ENCODE results near the gene SORCS2. TPM values are rescaled to one million over a fixed set of nuclear protein-coding genes. Genes with fewer than 3 reads are reported as not detected.

SORCS2 gene
- total and polyA plus RNA-seq, 7 donors = 0.18 to 1.5 (median 0.36) TPM

DNA sequence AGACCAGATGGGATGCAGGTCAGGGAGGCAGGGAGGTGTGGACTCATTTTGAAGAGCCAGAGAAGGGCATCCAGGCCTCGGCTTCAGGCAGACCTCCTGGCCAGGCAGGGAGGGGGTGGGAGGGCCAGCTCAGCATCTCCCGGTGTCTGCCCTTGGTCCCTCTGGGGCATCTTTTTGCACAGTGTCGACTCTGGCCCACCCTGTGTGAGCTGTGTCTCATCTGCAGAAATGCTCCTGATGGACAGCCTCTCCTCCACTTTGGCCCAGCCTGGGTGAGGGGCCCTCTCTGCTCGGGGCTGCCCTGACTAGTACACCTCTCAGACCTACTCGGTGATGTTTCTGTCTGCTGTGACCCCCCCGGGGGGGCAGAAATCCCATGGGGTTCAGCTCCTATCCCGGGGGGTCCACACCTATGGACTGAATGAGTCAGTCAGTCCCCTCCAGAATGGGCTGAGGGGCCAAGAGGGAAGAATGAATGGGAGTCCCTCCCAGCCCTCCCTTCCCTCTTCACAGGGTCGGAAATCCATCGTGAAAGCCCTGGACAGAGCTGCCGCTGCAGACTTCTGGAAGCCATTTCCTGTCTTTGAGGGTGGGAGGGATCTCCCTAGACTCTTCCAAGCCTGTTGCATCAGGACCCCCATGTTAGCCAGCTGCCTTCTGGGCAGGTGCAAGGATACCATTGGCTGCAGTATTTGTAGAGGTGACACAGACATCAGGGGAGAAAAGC, 439.1 kb downstream of the SORCS2 start:
- 17 to 33% (median 20%) methylated on average over 10 of the region's 10 CpGs for WGBS, 3 donors
- Histone ChIP-seq H3K4me1 (no peaks in the 10 kb centered on the region), H3K9me3 (no peaks in the 10 kb centered on the region), H3K36me3 (ENCODE audit: insufficient read depth in 1 of 2, low read depth in 1 of 2) (no peaks in the 10 kb centered on the region), H3K27ac (no peak overlapping the region), H3K27me3 (ENCODE audit: insufficient read depth in 3 of 3, low read length in 2 of 3) (peaks cover 0 to 39% (median 23%) of the 10 kb centered on the region in 3 donors), H3K4me3 (no peak overlapping the region)
- intact Hi-C loops (cut with DNase I) = no loop called here
- ATAC-seq (peak in 1 of 4 donors; percentile 23), DNase-seq (no peak)
- TF ChIP-seq CTCF (IDR thresholded peaks at IDR 0.05) = no peak

DNA sequence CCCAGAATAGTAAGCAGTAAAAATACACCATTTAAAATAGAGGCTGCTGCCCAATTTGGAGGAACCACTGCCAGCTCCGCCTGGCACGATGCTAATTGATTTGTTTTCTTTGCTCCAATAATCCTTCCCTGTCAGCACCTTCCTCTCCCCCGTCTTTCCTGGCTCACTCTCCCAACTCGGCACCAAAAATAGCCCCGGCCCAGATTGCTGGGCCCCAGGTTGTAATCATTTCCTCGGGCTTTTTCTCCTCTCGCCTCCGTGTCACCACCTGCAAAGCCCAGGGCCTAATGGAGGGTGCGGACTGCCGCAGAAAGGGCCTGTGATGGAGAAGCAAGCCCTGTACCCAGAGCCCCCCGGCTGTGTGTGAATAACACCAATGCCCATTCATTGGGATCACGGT, 440.0 kb downstream of the SORCS2 start:
- 31 to 40% (median 35%) methylated on average over 12 of the region's 12 CpGs for WGBS, 3 donors
- Histone ChIP-seq H3K4me1 (no peaks in the 10 kb centered on the region), H3K9me3 (no peaks in the 10 kb centered on the region), H3K27ac (no peak overlapping the region), H3K36me3 (ENCODE audit: insufficient read depth in 1 of 2, low read depth in 1 of 2) (no peaks in the 10 kb centered on the region), H3K4me3 (no peak overlapping the region), H3K27me3 (ENCODE audit: insufficient read depth in 3 of 3, low read length in 2 of 3) (peaks cover 0 to 47% (median 23%) of the 10 kb centered on the region in 3 donors)
- TF ChIP-seq CTCF (IDR thresholded peaks at IDR 0.05) = no peak
- intact Hi-C loops (cut with DNase I) = no loop called here
- DNase-seq = no peak
- ATAC-seq = no peak

DNA sequence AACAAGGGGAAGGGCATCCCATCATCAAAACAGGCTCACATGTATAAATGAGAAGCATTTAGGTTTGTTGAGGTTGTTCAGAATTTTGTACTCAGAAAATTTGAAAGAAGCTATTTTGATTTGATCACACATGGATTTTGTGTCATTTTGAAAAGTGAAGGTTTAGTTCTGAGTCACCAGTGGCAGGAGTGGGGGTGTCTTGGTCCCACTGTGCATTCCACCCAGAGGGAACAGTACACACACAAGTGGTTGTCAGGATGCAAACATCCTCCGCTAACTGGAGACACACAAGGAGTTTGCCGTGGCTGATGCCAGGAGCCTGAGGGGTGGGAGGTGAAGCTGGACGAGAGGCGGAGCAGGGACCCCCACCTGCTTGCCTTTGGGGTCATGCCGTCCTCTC, 440.6 kb downstream of the SORCS2 start:
- Histone ChIP-seq H3K36me3 (ENCODE audit: insufficient read depth in 1 of 2, low read depth in 1 of 2) (no peaks in the 10 kb centered on the region), H3K9me3 (no peaks in the 10 kb centered on the region), H3K27me3 (ENCODE audit: insufficient read depth in 3 of 3, low read length in 2 of 3) (peaks cover 0 to 50% (median 22%) of the 10 kb centered on the region in 3 donors), H3K27ac (no peak overlapping the region), H3K4me3 (no peak overlapping the region), H3K4me1 (no peaks in the 10 kb centered on the region)
- ATAC-seq (no peak), DNase-seq (no peak)
- no peak for TF ChIP-seq CTCF (IDR thresholded peaks at IDR 0.05)
- 77 to 89% (median 83%) methylated on average over 5 of the region's 5 CpGs for WGBS, 3 donors
- intact Hi-C loops (cut with DNase I) = no loop called here

DNA sequence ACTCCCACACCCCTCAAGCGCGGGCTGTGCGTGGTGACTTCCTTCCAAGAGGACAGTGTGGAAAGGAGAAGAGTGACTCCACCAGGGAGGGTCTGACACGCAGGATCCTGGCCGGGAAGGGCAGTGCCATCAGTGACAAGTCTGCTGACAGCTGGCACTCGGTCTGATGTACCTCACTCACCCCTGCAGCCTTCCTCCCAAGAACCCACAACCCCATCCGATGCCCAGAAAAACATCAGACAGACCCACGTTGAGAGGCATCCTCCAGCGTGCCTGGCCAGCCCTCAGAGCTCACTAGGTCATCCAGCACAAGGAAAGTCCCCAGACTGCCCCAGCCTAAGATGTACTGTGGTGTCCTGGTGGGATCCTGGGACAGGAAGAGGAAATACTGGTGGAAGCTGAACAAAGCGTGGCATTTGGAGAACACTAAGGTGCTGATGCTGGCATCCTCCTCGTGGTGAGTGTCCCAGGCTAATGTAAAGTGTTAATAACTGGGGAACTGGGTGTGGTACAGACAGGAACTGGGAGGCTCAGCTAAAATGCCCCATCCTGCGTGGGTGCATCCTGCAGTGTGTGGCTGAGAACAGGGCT, 442.4 kb downstream of the SORCS2 start:
- Histone ChIP-seq H3K4me1 (no peaks in the 10 kb centered on the region), H3K27me3 (ENCODE audit: insufficient read depth in 3 of 3, low read length in 2 of 3) (peaks cover 0 to 41% (median 17%) of the 10 kb centered on the region in 3 donors), H3K9me3 (no peaks in the 10 kb centered on the region), H3K36me3 (ENCODE audit: insufficient read depth in 1 of 2, low read depth in 1 of 2) (no peaks in the 10 kb centered on the region), H3K4me3 (no peak overlapping the region), H3K27ac (no peak overlapping the region)
- 48 to 56% (median 53%) methylated on average over 12 of the region's 12 CpGs for WGBS, 3 donors
- ATAC-seq (no peak), DNase-seq (no peak)
- no peak for TF ChIP-seq CTCF (IDR thresholded peaks at IDR 0.05)
- intact Hi-C loops (cut with DNase I) = no loop called here

Data from psoas muscle (tissue), 8 donors.